A549 (cell line): ENCODE measurements around the gene SLC35A5. TPM values are rescaled to one million over a fixed set of nuclear protein-coding genes. Genes with fewer than 3 reads are reported as not detected.

Source experiments
- ATAC-seq, 2 experiments: fragments of 200-7000 bp in 1 of 2; fragments of >200 bp in 1 of 2; cut with Nextera tagmentation in 1 of 2; cut with Tn5 transposase in 1 of 2; 3 replicates each; pipeline versions ENCODE4 v1.8.0 to v1.9.1; 2018 to 2020; ENCODE audit warnings: mild to moderate bottlenecking in 1 of 2, moderate library complexity in 1 of 2
- CTCF ChIA-PET: fragments of 300-600 bp; sonication (Branson Sonifier 250); formaldehyde crosslinking; extraction: SDS; loops from one replicate; lab custom pipeline; 2021; ENCODE audit warnings: antibody characterized with exemption, inconsistent platforms; lab: Yijun Ruan, JAX
- POLR2A ChIA-PET: fragments of 350-600 bp; formaldehyde crosslinking; extraction: SDS; loops from one replicate; lab custom pipeline; 2021; ENCODE audit warnings: antibody characterized with exemption, inconsistent platforms; lab: Yijun Ruan, JAX
- DNase-seq, 2 experiments: peaks; one replicate each; pipeline versions ENCODE4 v3.0.0 to v3.0.0-alpha.2; 2011 to 2016; ENCODE audit warnings: low read depth in 1 of 2, low spot score in 1 of 2
- FAIRE-seq: peaks from 2 replicates; lab custom pipeline; 2011; peaks lifted over from hg19 to GRCh38; lab: Jason Lieb, UNC
- H3K27ac ChIP-seq, 2 experiments: fragments of >200 bp; sonication (Bioruptor Twin); formaldehyde crosslinking; 3 replicates each; pipeline ENCODE4 v1.5.1; 2016 to 2017
- H3K4me1 ChIP-seq: fragments of >200 bp; sonication (Bioruptor Twin); formaldehyde crosslinking; 3 replicates; pipeline ENCODE4 v1.6.1; 2016
- H3K4me2 ChIP-seq: fragments of >200 bp; sonication (Bioruptor Twin); formaldehyde crosslinking; 3 replicates; pipeline ENCODE4 v1.6.1; 2016
- H3K4me3 ChIP-seq: fragments of >200 bp; sonication (Bioruptor Twin); formaldehyde crosslinking; 3 replicates; pipeline ENCODE4 v1.5.1; 2016
- H3K9me3 ChIP-seq: fragments of >200 bp; sonication (Bioruptor Twin); formaldehyde crosslinking; 3 replicates; pipeline ENCODE4 v1.6.1; 2016
- CBX2 ChIP-seq: fragments of 200-600 bp; sonication (generic); IDR thresholded peaks from 2 replicates; pipeline ENCODE4 v1.6.1; 2016; ENCODE audit warnings: low read depth, mild to moderate bottlenecking, borderline replicate concordance
- CHD2 ChIP-seq: fragments of 150-350 bp; IDR thresholded peaks from 2 replicates; pipeline ENCODE4 v1.6.1; 2014; ENCODE audit warnings: low read length; ENCODE audit not compliant: partially characterized antibody
- EHF ChIP-seq: fragments of 250-450 bp; sonication (Bioruptor Pico); IDR thresholded peaks from 2 replicates; pipeline ENCODE4 v1.5.0; 2020; ENCODE audit warnings: mild to moderate bottlenecking
- ESRRA ChIP-seq: fragments of 150-350 bp; IDR thresholded peaks from 2 replicates; pipeline ENCODE4 v1.6.1; 2014; ENCODE audit warnings: mild to moderate bottlenecking, low read length, borderline replicate concordance
- FOXS1 ChIP-seq: fragments of 250-450 bp; sonication (Bioruptor Pico); IDR thresholded peaks from 2 replicates; pipeline ENCODE4 v1.5.0; 2020; ENCODE audit warnings: mild to moderate bottlenecking, moderate library complexity
- GATA3 ChIP-seq: IDR thresholded peaks from 2 replicates; pipeline ENCODE4 v1.6.1; 2012; ENCODE audit warnings: borderline replicate concordance
- HEYL ChIP-seq: fragments of 250-450 bp; sonication (Bioruptor Pico); IDR thresholded peaks from 2 replicates; pipeline ENCODE4 v1.8.0; 2021; ENCODE audit warnings: mild to moderate bottlenecking, moderate library complexity
- HOXB5 ChIP-seq: fragments of 250-450 bp; sonication (Bioruptor Pico); IDR thresholded peaks from 2 replicates; pipeline ENCODE4 v1.5.0; 2020; ENCODE audit warnings: mild to moderate bottlenecking, moderate library complexity
- JUNB ChIP-seq: fragments of >200 bp; sonication (Bioruptor Twin); formaldehyde crosslinking; IDR thresholded peaks from 2 replicates; pipeline ENCODE4 v1.6.1; 2016
- KDM1A ChIP-seq: fragments of 200-600 bp; sonication (generic); IDR thresholded peaks from 2 replicates; pipeline ENCODE4 v1.6.1; 2016; ENCODE audit warnings: low read depth, mild to moderate bottlenecking
- MAFK ChIP-seq: fragments of 450-650 bp; IDR thresholded peaks from 2 replicates; pipeline ENCODE4 v1.6.1; 2014; ENCODE audit not compliant: partially characterized antibody
- POLR2A ChIP-seq: IDR thresholded peaks from 2 replicates; pipeline ENCODE4 v1.6.1; 2012; ENCODE audit warnings: mild to moderate bottlenecking, low read length
- POLR2AphosphoS2 ChIP-seq: conservative IDR thresholded peaks from 2 replicates; pipeline ENCODE4 v1.6.1; 2012; ENCODE audit warnings: low read length, improper control_type of control experiment, inconsistent platforms
- RARB ChIP-seq: fragments of 250-450 bp; sonication (Bioruptor Pico); IDR thresholded peaks from 2 replicates; pipeline ENCODE4 v1.8.0; 2021; ENCODE audit warnings: mild to moderate bottlenecking, moderate library complexity
- RNF2 ChIP-seq: fragments of 200-600 bp; sonication (generic); IDR thresholded peaks from 2 replicates; pipeline ENCODE4 v1.6.1; 2016; ENCODE audit warnings: low read depth, mild to moderate bottlenecking, antibody characterized with exemption, moderate library complexity, borderline replicate concordance
- SREBF2 ChIP-seq: fragments of 450-650 bp; IDR thresholded peaks from 2 replicates; pipeline ENCODE4 v1.6.1; 2014; ENCODE audit warnings: mild to moderate bottlenecking, moderate library complexity
- TP53 ChIP-seq: fragments of 250-450 bp; sonication (Bioruptor Pico); IDR thresholded peaks from 2 replicates; pipeline ENCODE4 v1.5.0; 2021; ENCODE audit warnings: mild to moderate bottlenecking, moderate library complexity
- ZC3H11A ChIP-seq: fragments of 450-650 bp; IDR thresholded peaks from 2 replicates; pipeline ENCODE4 v1.6.1; 2014; ENCODE audit warnings: antibody characterized with exemption, mild to moderate bottlenecking
- ZSCAN20 ChIP-seq: fragments of 250-450 bp; sonication (Bioruptor Pico); IDR thresholded peaks from 2 replicates; pipeline ENCODE4 v1.8.0; 2022; ENCODE audit warnings: mild to moderate bottlenecking, moderate library complexity
- WGBS: methylation state at CpG from one replicate; pipeline ENCODE4 v1.1.6; 2017; ENCODE audit errors: missing lambda C conversion rate; 5-methylcytosine and 5-hydroxymethylcytosine counted together
- polyA plus RNA-seq, 4 experiments: library from polyadenylated mRNA; depleted of rRNA in 3 of 4; stranded (reverse); fragments of >200 nt; fragmentation: RNase III in 1 of 4; extraction: RNeasy Plus Mini Kit Qiagen cat#74134 plus additional on column Dnase treatment in 1 of 4; gene quantifications; 2 replicates in 3 of 4; 3 replicates in 1 of 4; pipeline ENCODE4 v1.2.3, GENCODE V29; 2011 to 2017
- TF ChIP-seq, protein P1 (sequence below): fragments of 250-450 bp; sonication (Bioruptor Pico); IDR thresholded peaks from 2 replicates; pipeline ENCODE4 v1.5.0; 2021; ENCODE audit warnings: mild to moderate bottlenecking, moderate library complexity, borderline replicate concordance
- TF ChIP-seq, protein P2 (sequence below): fragments of >200 bp; sonication (Bioruptor Twin); formaldehyde crosslinking; IDR thresholded peaks from 2 replicates; pipeline ENCODE4 v1.6.1; 2016
- TF ChIP-seq, protein P3 (sequence below): IDR thresholded peaks from 2 replicates; pipeline ENCODE4 v1.6.1; 2012
- TF ChIP-seq, protein P4 (sequence below): fragments of >200 bp; sonication (Bioruptor Twin); formaldehyde crosslinking; IDR thresholded peaks from 3 replicates; pipeline ENCODE4 v1.6.1; 2016
- TF ChIP-seq, protein P5 (sequence below): fragments of >200 bp; sonication (Bioruptor Twin); formaldehyde crosslinking; IDR thresholded peaks from 3 replicates; pipeline ENCODE4 v1.5.1; 2016
- TF ChIP-seq, protein P6 (sequence below): IDR thresholded peaks from 2 replicates; pipeline ENCODE4 v1.6.1; 2012

Gene SLC35A5
- polyA plus RNA-seq, 2 of the 4 experiments (the other 2 are of a cell fraction) = 21.0 to 53.4 TPM

DNA sequence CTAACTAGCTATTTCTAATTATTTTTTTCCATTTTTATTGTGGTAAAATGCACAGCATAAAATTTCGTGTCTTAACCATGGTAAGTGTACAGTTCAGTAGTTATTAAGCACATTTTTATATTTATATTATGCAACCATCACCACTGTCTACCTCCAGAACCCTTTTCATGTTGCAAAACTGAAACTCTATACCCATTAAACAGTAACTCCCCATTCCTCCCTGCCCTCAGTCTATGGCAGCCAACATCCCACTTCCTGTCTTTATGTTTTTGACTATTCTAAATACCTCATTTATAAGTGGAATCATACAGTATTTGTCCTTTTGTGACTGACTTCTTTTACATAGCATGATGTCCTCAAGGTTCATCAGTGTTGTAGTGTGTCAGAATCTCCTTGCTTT lies 25.5 kb downstream of the SLC35A5 start (continued):
- TF ChIP-seq, protein P1, sequence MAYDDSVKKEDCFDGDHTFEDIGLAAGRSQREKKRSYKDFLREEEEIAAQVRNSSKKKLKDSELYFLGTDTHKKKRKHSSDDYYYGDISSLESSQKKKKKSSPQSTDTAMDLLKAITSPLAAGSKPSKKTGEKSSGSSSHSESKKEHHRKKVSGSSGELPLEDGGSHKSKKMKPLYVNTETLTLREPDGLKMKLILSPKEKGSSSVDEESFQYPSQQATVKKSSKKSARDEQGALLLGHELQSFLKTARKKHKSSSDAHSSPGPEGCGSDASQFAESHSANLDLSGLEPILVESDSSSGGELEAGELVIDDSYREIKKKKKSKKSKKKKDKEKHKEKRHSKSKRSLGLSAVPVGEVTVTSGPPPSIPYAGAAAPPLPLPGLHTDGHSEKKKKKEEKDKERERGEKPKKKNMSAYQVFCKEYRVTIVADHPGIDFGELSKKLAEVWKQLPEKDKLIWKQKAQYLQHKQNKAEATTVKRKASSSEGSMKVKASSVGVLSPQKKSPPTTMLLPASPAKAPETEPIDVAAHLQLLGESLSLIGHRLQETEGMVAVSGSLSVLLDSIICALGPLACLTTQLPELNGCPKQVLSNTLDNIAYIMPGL = no peak

DNA sequence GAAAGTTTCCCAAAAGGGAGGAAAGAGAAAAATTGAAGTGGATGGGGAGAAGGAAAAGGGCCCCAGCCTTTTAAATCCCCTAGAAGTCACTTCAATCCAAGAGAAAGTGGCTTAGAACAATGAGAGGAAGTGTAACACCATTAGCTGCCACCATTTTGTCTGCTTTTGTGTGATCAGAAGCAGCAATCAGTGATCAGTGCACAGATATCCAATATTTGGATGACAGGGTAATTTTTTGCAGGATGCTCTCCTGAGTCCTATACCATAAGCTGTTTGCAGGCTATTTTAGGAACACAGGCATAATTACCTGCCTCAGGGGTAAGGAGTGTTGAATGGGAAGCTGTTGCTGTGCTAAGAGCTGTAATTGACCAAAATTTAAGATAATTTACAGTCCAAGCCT lies 31.4 kb downstream of the SLC35A5 start:
- no peak overlapping the region for H3K4me3 ChIP-seq
- FAIRE-seq (no peak), DNase-seq (no peak), ATAC-seq (no peak)
- H3K9me3 ChIP-seq = no peaks in the 10 kb centered on the region
- POLR2A ChIA-PET = no interaction called here
- CTCF ChIA-PET = interaction anchor here (0.8 to 1.9 kb wide), 5 partner anchors 12 to 44 kb away, joined by 3 to 5 read pairs (median 4); no protein-coding TSS in a partner anchor
- no peak for TF ChIP-seq RARB (CRISPR knock-in tag)
- no peak for TF ChIP-seq POLR2AphosphoS2
- TF ChIP-seq, protein P2, sequence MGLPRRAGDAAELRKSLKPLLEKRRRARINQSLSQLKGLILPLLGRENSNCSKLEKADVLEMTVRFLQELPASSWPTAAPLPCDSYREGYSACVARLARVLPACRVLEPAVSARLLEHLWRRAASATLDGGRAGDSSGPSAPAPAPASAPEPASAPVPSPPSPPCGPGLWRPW = no peak
- no peak for TF ChIP-seq TP53 (CRISPR knock-in tag)
- TF ChIP-seq ZSCAN20 (CRISPR knock-in tag) = no peak
- TF ChIP-seq, protein P3, sequence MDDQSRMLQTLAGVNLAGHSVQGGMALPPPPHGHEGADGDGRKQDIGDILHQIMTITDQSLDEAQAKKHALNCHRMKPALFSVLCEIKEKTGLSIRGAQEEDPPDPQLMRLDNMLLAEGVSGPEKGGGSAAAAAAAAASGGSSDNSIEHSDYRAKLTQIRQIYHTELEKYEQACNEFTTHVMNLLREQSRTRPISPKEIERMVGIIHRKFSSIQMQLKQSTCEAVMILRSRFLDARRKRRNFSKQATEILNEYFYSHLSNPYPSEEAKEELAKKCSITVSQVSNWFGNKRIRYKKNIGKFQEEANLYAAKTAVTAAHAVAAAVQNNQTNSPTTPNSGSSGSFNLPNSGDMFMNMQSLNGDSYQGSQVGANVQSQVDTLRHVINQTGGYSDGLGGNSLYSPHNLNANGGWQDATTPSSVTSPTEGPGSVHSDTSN = no peak
- TF ChIP-seq ZC3H11A = no peak
- TF ChIP-seq EHF (CRISPR knock-in tag) = no peak
- no peak for TF ChIP-seq JUNB
- TF ChIP-seq RNF2 = no peak
- no peak for TF ChIP-seq HEYL (CRISPR knock-in tag)
- no peak overlapping the region for H3K4me2 ChIP-seq
- no peak overlapping the region for H3K27ac ChIP-seq
- no peaks in the 10 kb centered on the region for H3K4me1 ChIP-seq

DNA sequence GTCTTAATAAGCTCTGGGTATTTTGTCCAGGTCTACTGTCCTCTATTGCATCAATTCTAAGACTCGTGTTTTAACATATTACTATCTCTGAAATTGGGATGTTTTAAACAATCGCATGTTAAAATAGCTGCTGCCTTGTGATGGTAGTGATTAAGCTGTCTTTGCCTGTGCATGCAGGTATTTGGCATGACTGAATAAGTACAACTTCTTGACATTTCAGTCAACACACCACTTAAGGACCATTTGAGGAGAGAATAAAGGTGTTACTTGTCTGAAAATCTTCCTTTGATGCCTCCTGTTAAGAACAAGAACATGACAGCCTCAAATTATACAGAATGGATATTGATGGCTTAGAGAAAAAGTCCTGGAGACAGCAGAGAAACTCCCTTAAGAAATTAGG lies 33.0 kb downstream of the SLC35A5 start:
- no peaks in the 10 kb centered on the region for H3K4me1 ChIP-seq
- TF ChIP-seq KDM1A (no peak), FOXS1 (CRISPR knock-in tag) (no peak), ZC3H11A (no peak), CHD2 (no peak), GATA3 (no peak), CBX2 (no peak), EHF (CRISPR knock-in tag) (no peak), POLR2A (no peak), MAFK (no peak), ESRRA (no peak), HOXB5 (no peak), SREBF2 (no peak), POLR2AphosphoS2 (no peak), JUNB (no peak)
- TF ChIP-seq, protein P4, sequence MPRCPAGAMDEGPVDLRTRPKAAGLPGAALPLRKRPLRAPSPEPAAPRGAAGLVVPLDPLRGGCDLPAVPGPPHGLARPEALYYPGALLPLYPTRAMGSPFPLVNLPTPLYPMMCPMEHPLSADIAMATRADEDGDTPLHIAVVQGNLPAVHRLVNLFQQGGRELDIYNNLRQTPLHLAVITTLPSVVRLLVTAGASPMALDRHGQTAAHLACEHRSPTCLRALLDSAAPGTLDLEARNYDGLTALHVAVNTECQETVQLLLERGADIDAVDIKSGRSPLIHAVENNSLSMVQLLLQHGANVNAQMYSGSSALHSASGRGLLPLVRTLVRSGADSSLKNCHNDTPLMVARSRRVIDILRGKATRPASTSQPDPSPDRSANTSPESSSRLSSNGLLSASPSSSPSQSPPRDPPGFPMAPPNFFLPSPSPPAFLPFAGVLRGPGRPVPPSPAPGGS = no peak
- TF ChIP-seq, protein P5, sequence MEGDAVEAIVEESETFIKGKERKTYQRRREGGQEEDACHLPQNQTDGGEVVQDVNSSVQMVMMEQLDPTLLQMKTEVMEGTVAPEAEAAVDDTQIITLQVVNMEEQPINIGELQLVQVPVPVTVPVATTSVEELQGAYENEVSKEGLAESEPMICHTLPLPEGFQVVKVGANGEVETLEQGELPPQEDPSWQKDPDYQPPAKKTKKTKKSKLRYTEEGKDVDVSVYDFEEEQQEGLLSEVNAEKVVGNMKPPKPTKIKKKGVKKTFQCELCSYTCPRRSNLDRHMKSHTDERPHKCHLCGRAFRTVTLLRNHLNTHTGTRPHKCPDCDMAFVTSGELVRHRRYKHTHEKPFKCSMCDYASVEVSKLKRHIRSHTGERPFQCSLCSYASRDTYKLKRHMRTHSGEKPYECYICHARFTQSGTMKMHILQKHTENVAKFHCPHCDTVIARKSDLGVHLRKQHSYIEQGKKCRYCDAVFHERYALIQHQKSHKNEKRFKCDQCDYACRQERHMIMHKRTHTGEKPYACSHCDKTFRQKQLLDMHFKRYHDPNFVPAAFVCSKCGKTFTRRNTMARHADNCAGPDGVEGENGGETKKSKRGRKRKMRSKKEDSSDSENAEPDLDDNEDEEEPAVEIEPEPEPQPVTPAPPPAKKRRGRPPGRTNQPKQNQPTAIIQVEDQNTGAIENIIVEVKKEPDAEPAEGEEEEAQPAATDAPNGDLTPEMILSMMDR = no peak
- TF ChIP-seq, protein P6, sequence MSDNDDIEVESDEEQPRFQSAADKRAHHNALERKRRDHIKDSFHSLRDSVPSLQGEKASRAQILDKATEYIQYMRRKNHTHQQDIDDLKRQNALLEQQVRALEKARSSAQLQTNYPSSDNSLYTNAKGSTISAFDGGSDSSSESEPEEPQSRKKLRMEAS = no peak
- FAIRE-seq = no peak

More for the DNA sequence above, 33.0 kb downstream of the SLC35A5 start:
- ChIA-PET CTCF (interaction anchor here (1.2 to 1.9 kb wide), 3 partner anchors 12 to 140 kb away, joined by 3 to 7 read pairs (median 4); no protein-coding TSS in a partner anchor), POLR2A (no interaction called here)
- Histone ChIP-seq H3K4me2 (no peak overlapping the region), H3K9me3 (no peaks in the 10 kb centered on the region), H3K4me3 (no peak overlapping the region), H3K27ac (no peak overlapping the region)
- ATAC-seq = no peak
- 89% methylated on average over 2 of the region's 2 CpGs for WGBS
- no peak for DNase-seq
